22Rv1 (cell line): ENCODE data around the gene NOXO1.

ENCODE experiments used
- ZFX ChIP-seq: fragments of 450-650 bp; IDR thresholded peaks from 2 replicates; pipeline ENCODE4 v1.6.1; 2017; ENCODE audit warnings: antibody characterized with exemption, borderline replicate concordance
- TF ChIP-seq, protein P1 (sequence below): fragments of 450-650 bp; IDR thresholded peaks from 2 replicates; pipeline ENCODE4 v1.5.1; 2017; ENCODE audit warnings: mild to moderate bottlenecking

DNA sequence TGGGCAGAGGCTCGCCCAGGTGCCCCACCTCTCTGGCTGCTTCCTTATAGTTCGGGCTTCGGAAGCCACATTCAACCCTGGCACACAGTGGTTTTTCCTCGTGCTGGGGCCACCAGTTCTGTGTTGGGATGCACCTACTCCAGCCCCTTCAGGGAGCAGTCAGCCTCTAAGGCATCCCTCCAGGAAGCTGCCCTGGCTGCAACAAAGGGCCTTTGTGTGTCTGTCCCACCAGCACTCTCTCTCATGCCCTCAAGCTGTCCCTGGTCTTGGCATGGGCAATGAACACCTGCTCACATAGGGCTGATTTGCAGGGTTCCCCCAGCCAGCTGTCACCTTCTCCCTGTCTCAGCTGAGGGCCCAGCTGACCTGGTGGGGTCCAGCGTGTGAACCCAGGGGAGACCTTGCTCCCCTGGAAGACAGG, 754 bp upstream of the NOXO1 start:
- TF ChIP-seq, protein P1, sequence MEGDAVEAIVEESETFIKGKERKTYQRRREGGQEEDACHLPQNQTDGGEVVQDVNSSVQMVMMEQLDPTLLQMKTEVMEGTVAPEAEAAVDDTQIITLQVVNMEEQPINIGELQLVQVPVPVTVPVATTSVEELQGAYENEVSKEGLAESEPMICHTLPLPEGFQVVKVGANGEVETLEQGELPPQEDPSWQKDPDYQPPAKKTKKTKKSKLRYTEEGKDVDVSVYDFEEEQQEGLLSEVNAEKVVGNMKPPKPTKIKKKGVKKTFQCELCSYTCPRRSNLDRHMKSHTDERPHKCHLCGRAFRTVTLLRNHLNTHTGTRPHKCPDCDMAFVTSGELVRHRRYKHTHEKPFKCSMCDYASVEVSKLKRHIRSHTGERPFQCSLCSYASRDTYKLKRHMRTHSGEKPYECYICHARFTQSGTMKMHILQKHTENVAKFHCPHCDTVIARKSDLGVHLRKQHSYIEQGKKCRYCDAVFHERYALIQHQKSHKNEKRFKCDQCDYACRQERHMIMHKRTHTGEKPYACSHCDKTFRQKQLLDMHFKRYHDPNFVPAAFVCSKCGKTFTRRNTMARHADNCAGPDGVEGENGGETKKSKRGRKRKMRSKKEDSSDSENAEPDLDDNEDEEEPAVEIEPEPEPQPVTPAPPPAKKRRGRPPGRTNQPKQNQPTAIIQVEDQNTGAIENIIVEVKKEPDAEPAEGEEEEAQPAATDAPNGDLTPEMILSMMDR = no peak
- TF ChIP-seq ZFX = no peak
